GM12878 (cell line): ENCODE results near the gene SUB1. TPM values are rescaled to one million over a fixed set of nuclear protein-coding genes. Genes with fewer than 3 reads are reported as not detected.

Experiments used
- ATAC-seq: fragments of 200-7000 bp; cut with Tn5 transposase; 3 replicates; pipeline ENCODE4 v1.9.1; 2020; ENCODE audit warnings: mild to moderate bottlenecking, moderate library complexity
- BruUV-seq: library from RNA; stranded (reverse); fragments of 400-500 nt; replicated peaks from 2 replicates; lab custom pipeline; 2021; lab: Mats Ljungman, UMichigan
- CTCF ChIA-PET: fragments of 300-600 bp; sonication (Branson Sonifier 250); formaldehyde crosslinking; extraction: SDS; loops from one replicate; lab custom pipeline; 2021; ENCODE audit warnings: inconsistent platforms; lab: Yijun Ruan, JAX
- POLR2A ChIA-PET: fragments of 350-600 bp; formaldehyde crosslinking; extraction: SDS; loops from one replicate; lab custom pipeline; 2021; ENCODE audit warnings: inconsistent platforms; lab: Charles Lee
- RAD21 ChIA-PET: fragments of 300-600 bp; sonication (Branson Sonifier 250); formaldehyde crosslinking; loops from one replicate; lab custom pipeline; 2023; ENCODE audit warnings: antibody characterized with exemption; ENCODE audit not compliant: unreplicated experiment; lab: Charles Lee
- SMC1A ChIA-PET: fragments of 300-600 bp; sonication (Branson Sonifier 250); formaldehyde crosslinking; loops from one replicate; lab custom pipeline; 2023; ENCODE audit not compliant: unreplicated experiment, uncharacterized antibody; lab: Charles Lee
- DNase-seq: peaks from one replicate; pipeline ENCODE4 v3.0.0-alpha.2; 2011; ENCODE audit warnings: low read depth, low spot score
- FAIRE-seq: peaks from 3 replicates; lab custom pipeline; 2011; peaks lifted over from hg19 to GRCh38; lab: Jason Lieb, UNC
- H2AFZ ChIP-seq: 2 replicates; pipeline ENCODE4 v1.6.0; 2011; ENCODE audit warnings: low read depth, low read length, control low read depth; ENCODE audit not compliant: control insufficient read depth
- H3K27ac ChIP-seq: 2 replicates; pipeline ENCODE4 v1.5.1; 2011; ENCODE audit warnings: control low read depth; ENCODE audit not compliant: control insufficient read depth, insufficient read depth
- H3K27me3 ChIP-seq, 2 experiments: replicated peaks in 1 of 2; 2 replicates each; pipeline versions ENCODE4 v1.6.0 to v1.6.1; 2011; ENCODE audit warnings: low read length in 1 of 2; ENCODE audit not compliant: control insufficient read depth in 2 of 2, insufficient read depth in 2 of 2
- H3K36me3 ChIP-seq, 2 experiments: 2 replicates each; pipeline ENCODE4 v1.5.1; 2011; ENCODE audit warnings: low read length in 1 of 2; ENCODE audit not compliant: control insufficient read depth in 2 of 2, insufficient read depth in 2 of 2
- H3K4me1 ChIP-seq: 2 replicates; pipeline ENCODE4 v1.6.1; 2011; ENCODE audit warnings: mild to moderate bottlenecking, low read length, moderate library complexity, mixed read lengths; ENCODE audit not compliant: control insufficient read depth, insufficient read depth
- H3K4me2 ChIP-seq: 2 replicates; pipeline ENCODE4 v1.6.0; 2011; ENCODE audit warnings: control low read depth; ENCODE audit not compliant: control insufficient read depth, insufficient read depth
- H3K4me3 ChIP-seq: fragments of 200-600 bp; sonication (generic); 2 replicates; pipeline ENCODE4 v1.5.1; 2016
- H3K79me2 ChIP-seq: 2 replicates; pipeline ENCODE4 v1.6.0; 2011; ENCODE audit warnings: low read length; ENCODE audit not compliant: control insufficient read depth, insufficient read depth
- H3K9ac ChIP-seq: 2 replicates; pipeline ENCODE4 v1.8.0; 2011; ENCODE audit warnings: low read length, control low read depth, mixed read lengths; ENCODE audit not compliant: control insufficient read depth, insufficient read depth
- H3K9me3 ChIP-seq: replicated peaks from 3 replicates; pipeline ENCODE4 v1.5.1; 2011; ENCODE audit warnings: mild to moderate bottlenecking, low read length; ENCODE audit not compliant: control insufficient read depth, insufficient read depth
- H4K20me1 ChIP-seq: 2 replicates; pipeline ENCODE4 v1.6.0; 2011; ENCODE audit not compliant: control insufficient read depth, insufficient read depth
- BMI1 ChIP-seq: fragments of 450-650 bp; IDR thresholded peaks from 2 replicates; pipeline ENCODE4 v1.6.1; 2016; ENCODE audit warnings: mild to moderate bottlenecking, moderate library complexity, borderline replicate concordance
- CBFB ChIP-seq: IDR thresholded peaks from 2 replicates; pipeline ENCODE4 v1.6.1; 2016; ENCODE audit warnings: antibody characterized with exemption, low read depth
- CBX3 ChIP-seq: fragments of 200-600 bp; sonication (generic); IDR thresholded peaks from 2 replicates; pipeline ENCODE4 v1.6.1; 2016; ENCODE audit warnings: low read depth, borderline replicate concordance
- CBX5 ChIP-seq: sonication (generic); IDR thresholded peaks from 2 replicates; pipeline ENCODE4 v1.6.1; 2016; ENCODE audit warnings: low read depth, moderate library complexity, mild to moderate bottlenecking, inconsistent platforms
- CHD2 ChIP-seq: IDR thresholded peaks from 2 replicates; pipeline ENCODE4 v1.6.1; 2011; ENCODE audit warnings: low read depth, low read length, improper control_type of control experiment, borderline replicate concordance
- CREB1 ChIP-seq: IDR thresholded peaks from 2 replicates; pipeline ENCODE4 v1.6.1; 2012; ENCODE audit warnings: low read depth, mild to moderate bottlenecking, inconsistent platforms
- NBN ChIP-seq: fragments of 450-650 bp; IDR thresholded peaks from 2 replicates; pipeline ENCODE4 v1.6.1; 2016
- NFXL1 ChIP-seq: fragments of 450-650 bp; IDR thresholded peaks from 2 replicates; pipeline ENCODE4 v1.6.1; 2017; ENCODE audit warnings: antibody characterized with exemption, mild to moderate bottlenecking, borderline replicate concordance
- PAX8 ChIP-seq: fragments of 450-650 bp; IDR thresholded peaks from 2 replicates; pipeline ENCODE4 v1.6.1; 2017; ENCODE audit warnings: mild to moderate bottlenecking, moderate library complexity
- POLR2AphosphoS2 ChIP-seq: IDR thresholded peaks from 2 replicates; pipeline ENCODE4 v1.6.1; 2011; ENCODE audit warnings: low read depth, mild to moderate bottlenecking, low read length, improper control_type of control experiment, moderate library complexity
- RB1 ChIP-seq: fragments of 450-650 bp; formaldehyde crosslinking; IDR thresholded peaks from 2 replicates; pipeline ENCODE4 v1.6.1; 2017; ENCODE audit warnings: mild to moderate bottlenecking, borderline replicate concordance
- SMC3 ChIP-seq: IDR thresholded peaks from 2 replicates; pipeline ENCODE4 v1.6.1; 2011; ENCODE audit warnings: low read length, improper control_type of control experiment, borderline replicate concordance
- SUPT20H ChIP-seq: IDR thresholded peaks from 2 replicates; pipeline ENCODE4 v1.6.1; 2011; ENCODE audit warnings: low read depth, mild to moderate bottlenecking, low read length, moderate library complexity, borderline replicate concordance; ENCODE audit not compliant: control insufficient read depth
- TCF3 ChIP-seq: IDR thresholded peaks from 2 replicates; pipeline ENCODE4 v1.6.1; 2012; ENCODE audit warnings: low read depth, mild to moderate bottlenecking, low read length, borderline replicate concordance; ENCODE audit not compliant: insufficient read depth
- ZNF384 ChIP-seq: IDR thresholded peaks from 2 replicates; pipeline ENCODE4 v1.6.1; 2012; ENCODE audit warnings: low read depth, mild to moderate bottlenecking, low read length, improper control_type of control experiment, borderline replicate concordance
- WGBS: methylation state at CpG from one replicate; pipeline ENCODE4 v1.1.6; 2016; ENCODE audit warnings: low lambda C conversion rate; ENCODE audit not compliant: insufficient replicate concordance, insufficient coverage; ENCODE audit errors: missing lambda C conversion rate; 5-methylcytosine and 5-hydroxymethylcytosine counted together
- in situ Hi-C: fragments of 300-500 bp; cut with MboI; formaldehyde crosslinking; loops from 9 replicates; pipeline ENCODE4 v1.14.3; 2018; ENCODE audit warnings: mixed read lengths
- intact Hi-C: fragments of 100-400 bp; cut with micrococcal nuclease; formaldehyde crosslinking; loops from one replicate; pipeline ENCODE4 v1.14.2; 2022; ENCODE audit not compliant: unreplicated experiment
- polyA plus RNA-seq, 11 experiments: library from polyadenylated mRNA; depleted of rRNA in 4 of 11; unstranded in 6 of 11; stranded (reverse) in 5 of 11; fragments of >200 nt; fragmentation: Nextera tagmentation in 4 of 11; fragmentation: Illumina TruSeq in 1 of 11; extraction: Ambion mirVana in 4 of 11; extraction: Trizol in 1 of 11; gene quantifications; 1 replicate in 1 of 11; 2 replicates in 10 of 11; pipeline versions ENCODE4 v1.2.1 to v1.2.3, GENCODE V29; 2011 to 2016; ENCODE audit warnings: inconsistent platforms in 2 of 11, missing spikeins in 2 of 11, low read depth in 1 of 11
- total RNA-seq, 4 experiments: library from RNA; depleted of rRNA in 3 of 4; stranded (reverse); fragments of >200 nt in 3 of 4; fragmentation: Illumina TruSeq in 1 of 4; extraction: Trizol in 1 of 4; gene quantifications; 2 replicates each; pipeline versions ENCODE4 v1.2.1 to v1.2.3, GENCODE V29; 2013 to 2021
- TF ChIP-seq, protein P1 (sequence below): fragments of 450-650 bp; IDR thresholded peaks from 2 replicates; pipeline ENCODE4 v1.6.1; 2017; ENCODE audit warnings: low read depth, mild to moderate bottlenecking, moderate library complexity
- TF ChIP-seq, protein P2 (sequence below): IDR thresholded peaks from 2 replicates; pipeline ENCODE4 v1.6.1; 2012; ENCODE audit warnings: low read depth, low read length, improper control_type of control experiment

The SUB1 gene
- total and polyA plus RNA-seq, 10 of the 15 experiments (the other 5 are each of a cell fraction or from before 2014, with no cell fraction given) = 468 to 2,785 (median 1,145) TPM

DNA sequence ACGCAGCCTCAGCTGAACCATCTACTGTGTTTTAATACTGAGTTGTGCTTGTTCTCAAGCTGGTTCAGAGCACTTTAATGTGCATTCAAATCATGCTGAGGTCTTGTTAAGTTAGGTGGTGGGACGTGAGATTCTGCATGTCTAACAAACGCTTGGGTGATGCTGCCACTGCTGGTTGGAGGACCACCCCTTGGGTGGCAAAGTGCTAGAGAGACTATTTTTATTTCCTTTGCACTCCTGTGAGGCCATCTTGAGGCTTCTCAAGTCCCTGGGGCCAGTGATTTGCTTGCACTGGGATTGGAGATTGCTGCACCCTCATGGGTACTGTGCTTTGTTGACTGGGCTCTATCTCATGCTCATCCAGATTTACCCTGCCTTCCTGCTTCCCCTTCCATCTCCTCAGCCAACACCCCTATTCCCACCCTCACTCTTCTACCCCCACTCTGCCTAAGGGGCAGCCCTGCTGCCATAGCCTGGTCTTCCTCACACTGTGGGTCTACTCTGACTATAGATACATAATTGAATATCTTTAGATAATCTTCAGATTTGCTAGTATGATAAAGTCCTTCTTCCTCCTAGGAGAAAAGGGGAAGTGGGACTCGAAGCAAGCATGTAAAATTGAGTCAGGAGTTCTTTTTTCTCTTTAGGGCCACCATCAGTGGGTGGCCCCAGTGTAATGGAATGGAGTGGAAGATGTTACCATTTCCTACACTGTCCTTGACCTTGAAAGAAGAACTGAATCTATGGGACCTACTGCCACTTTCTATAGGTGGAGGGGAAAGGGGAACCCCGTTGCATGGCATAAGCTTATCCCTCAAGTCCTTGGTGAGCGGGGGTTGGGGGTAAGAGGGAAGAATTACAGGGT is 45.1 kb upstream of the SUB1 start:
- DNase-seq (no peak), FAIRE-seq (no peak), ATAC-seq (peak; percentile 16)
- ChIA-PET SMC1A (interaction anchor here (2.5 to 21.0 kb wide), 4 partner anchors 36 to 50 kb away, joined by 16 to 505 read pairs (median 116); partner anchors contain the start of gene SUB1), POLR2A (interaction anchor here (1.1 to 1.7 kb wide), 3 partner anchors 33 to 45 kb away, joined by 4 to 13 read pairs (median 4); partner anchors contain the start of gene SUB1), RAD21 (interaction anchor here (1.7 to 13.0 kb wide), 4 partner anchors 33 to 53 kb away, joined by 5 to 355 read pairs (median 44); partner anchors contain the start of gene SUB1), CTCF (interaction anchor here (0.7 to 6.7 kb wide), 6 partner anchors 9 to 51 kb away, joined by 3 to 51 read pairs (median 11); partner anchors contain the start of gene SUB1)
- Histone ChIP-seq H4K20me1 (no peaks in the 10 kb centered on the region), H3K27ac (peak overlapping the region; percentile 33), H3K36me3 (no peaks in the 10 kb centered on the region), H3K79me2 (peaks cover 1% of the 10 kb centered on the region), H3K4me3 (no peak overlapping the region), H3K9me3 (peaks cover 2% of the 10 kb centered on the region; the same call in 1 of the 3 replicates), H2AFZ (no peak overlapping the region), H3K4me1 (peaks cover 73% of the 10 kb centered on the region), H3K4me2 (peak overlapping the region; percentile 38), H3K27me3 (no peaks in the 10 kb centered on the region), H3K9ac (no peak overlapping the region)
- no TSS peak for BruUV-seq
- intact Hi-C loops = loop anchor here (5.0 kb wide), 1 partner anchor 368 kb away; the partner anchor contains the start of gene GOLPH3
- WGBS = 31% methylated on average over 6 of the region's 6 CpGs
- in situ Hi-C loops = loop anchor here (5.0 kb wide), 1 partner anchor 42 kb away; no protein-coding TSS in a partner anchor
- TF ChIP-seq CBX3 (no peak), SUPT20H (no peak), CHD2 (no peak), TCF3 (no peak), CBX5 (no peak), CBFB (no peak), NBN (no peak), NFXL1 (no peak), POLR2AphosphoS2 (no peak), CREB1 (peak; percentile 20; the same call in 1 of the 2 replicates), BMI1 (no peak), SMC3 (no peak), PAX8 (no peak), ZNF384 (no peak), RB1 (no peak)
- TF ChIP-seq, protein P1, sequence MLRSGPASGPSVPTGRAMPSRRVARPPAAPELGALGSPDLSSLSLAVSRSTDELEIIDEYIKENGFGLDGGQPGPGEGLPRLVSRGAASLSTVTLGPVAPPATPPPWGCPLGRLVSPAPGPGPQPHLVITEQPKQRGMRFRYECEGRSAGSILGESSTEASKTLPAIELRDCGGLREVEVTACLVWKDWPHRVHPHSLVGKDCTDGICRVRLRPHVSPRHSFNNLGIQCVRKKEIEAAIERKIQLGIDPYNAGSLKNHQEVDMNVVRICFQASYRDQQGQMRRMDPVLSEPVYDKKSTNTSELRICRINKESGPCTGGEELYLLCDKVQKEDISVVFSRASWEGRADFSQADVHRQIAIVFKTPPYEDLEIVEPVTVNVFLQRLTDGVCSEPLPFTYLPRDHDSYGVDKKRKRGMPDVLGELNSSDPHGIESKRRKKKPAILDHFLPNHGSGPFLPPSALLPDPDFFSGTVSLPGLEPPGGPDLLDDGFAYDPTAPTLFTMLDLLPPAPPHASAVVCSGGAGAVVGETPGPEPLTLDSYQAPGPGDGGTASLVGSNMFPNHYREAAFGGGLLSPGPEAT = peak; percentile 83
- TF ChIP-seq, protein P2, sequence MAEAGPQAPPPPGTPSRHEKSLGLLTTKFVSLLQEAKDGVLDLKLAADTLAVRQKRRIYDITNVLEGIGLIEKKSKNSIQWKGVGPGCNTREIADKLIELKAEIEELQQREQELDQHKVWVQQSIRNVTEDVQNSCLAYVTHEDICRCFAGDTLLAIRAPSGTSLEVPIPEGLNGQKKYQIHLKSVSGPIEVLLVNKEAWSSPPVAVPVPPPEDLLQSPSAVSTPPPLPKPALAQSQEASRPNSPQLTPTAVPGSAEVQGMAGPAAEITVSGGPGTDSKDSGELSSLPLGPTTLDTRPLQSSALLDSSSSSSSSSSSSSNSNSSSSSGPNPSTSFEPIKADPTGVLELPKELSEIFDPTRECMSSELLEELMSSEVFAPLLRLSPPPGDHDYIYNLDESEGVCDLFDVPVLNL = no peak
